ENCODE results near the gene SKP1. TPM values are rescaled to one million over a fixed set of nuclear protein-coding genes. Genes with fewer than 3 reads are reported as not detected.
A peak's percentile ranks its signal among the peaks of the same experiment; 100 is the strongest.

Gene SKP1
- total RNA-seq, 1 donor from 2014 or later: 147 TPM

DNA sequence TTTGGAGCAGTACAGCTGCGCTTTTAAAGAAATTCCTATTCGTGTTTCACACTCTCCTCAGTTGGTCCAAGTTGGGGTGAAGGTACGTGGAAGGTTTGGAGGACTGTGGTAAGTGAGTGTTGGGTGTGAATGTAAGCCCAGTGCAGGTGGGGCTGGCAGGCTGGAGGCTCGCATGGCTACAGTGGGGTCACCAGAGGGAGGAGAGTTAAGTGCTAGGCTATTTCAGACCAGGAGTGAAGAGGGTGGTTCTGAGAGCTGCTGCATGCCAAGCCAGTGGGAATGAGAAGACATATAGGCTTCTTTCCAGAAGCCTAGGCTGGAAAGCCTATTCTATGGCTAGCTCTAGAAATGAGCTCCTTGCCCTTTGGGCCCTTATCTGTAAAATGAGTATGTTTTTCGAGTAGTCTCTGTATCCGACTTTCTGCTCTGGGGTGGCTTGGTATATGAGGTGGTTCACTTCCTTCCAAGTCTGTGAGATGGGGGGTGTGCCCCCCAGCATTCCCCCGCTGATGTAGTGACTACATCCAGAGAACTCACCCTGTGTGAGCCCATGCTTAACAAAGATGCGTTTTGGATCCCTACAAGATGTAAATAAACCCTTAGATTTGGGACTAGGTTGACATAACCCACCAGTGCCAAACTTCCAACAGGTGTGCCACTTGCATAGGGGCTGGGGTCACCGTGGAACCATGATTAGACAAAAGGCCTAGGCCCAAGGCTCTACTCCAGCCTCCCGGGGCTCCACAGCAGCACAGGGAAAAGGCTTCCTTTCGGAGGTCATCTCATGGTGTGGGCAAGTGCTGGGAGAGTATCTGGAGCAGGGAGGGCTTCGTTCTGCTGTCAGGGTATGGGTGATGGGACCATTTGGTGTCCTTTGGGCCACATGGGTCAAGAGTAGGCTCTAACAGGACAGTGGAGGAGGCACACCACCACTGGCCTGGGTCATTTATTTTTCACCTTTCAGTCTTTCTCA lies 59.7 kb downstream of the SKP1 start:
- TF ChIP-seq POLR2A (IDR thresholded peaks at IDR 0.05) (no peak), POLR2AphosphoS5 (IDR thresholded peaks at IDR 0.05; ENCODE audit: insufficient read depth in 1 of 2, low read depth in 1 of 2) (no peak), CTCF (IDR thresholded peaks at IDR 0.05) (no peak)

DNA sequence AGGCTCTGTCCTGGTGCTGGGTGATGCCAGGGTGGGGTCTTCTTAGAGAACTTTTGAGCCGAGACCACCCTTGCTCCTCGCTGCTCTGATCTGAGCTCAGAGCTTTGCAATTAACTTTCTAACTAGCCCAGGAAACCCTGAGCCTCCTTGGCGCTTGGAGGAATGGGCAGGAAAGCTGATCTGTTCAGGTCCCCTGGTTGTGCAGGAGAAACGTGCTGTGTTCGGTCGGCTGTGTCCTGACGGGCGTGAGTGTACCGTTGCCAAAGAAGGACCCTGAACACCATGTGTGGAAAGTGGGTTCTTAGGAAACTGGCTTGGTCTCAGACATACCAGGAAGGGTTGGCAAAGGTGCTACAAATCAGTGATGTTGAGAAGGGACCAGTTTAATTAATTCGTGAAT lies 60.5 kb downstream of the SKP1 start:
- no peak overlapping the region for H3K27ac ChIP-seq
- DNase-seq (ENCODE audit: extremely low spot score in 2 of 2): no peak
- TF ChIP-seq CTCF (IDR thresholded peaks at IDR 0.05): no peak
- no peak for TF ChIP-seq POLR2AphosphoS5 (IDR thresholded peaks at IDR 0.05; ENCODE audit: insufficient read depth in 1 of 2, low read depth in 1 of 2)
- no peak for TF ChIP-seq POLR2A (IDR thresholded peaks at IDR 0.05)
- no peaks in the 10 kb centered on the region for H3K36me3 ChIP-seq
- peaks cover 24% of the 10 kb centered on the region for H3K4me1 ChIP-seq
- no peaks in the 10 kb centered on the region for H3K9me3 ChIP-seq
- H3K4me3 ChIP-seq: no peak overlapping the region
- no peaks in the 10 kb centered on the region for H3K27me3 ChIP-seq
- intact Hi-C loops (cut with DNase I): no loop called here

More for the DNA sequence above, 59.7 kb downstream of the SKP1 start:
- H3K27me3 ChIP-seq: no peaks in the 10 kb centered on the region
- intact Hi-C loops (cut with DNase I): no loop called here
- H3K36me3 ChIP-seq: no peaks in the 10 kb centered on the region
- no peak overlapping the region for H3K27ac ChIP-seq
- no peaks in the 10 kb centered on the region for H3K9me3 ChIP-seq
- H3K4me3 ChIP-seq: no peak overlapping the region
- peaks cover 24% of the 10 kb centered on the region for H3K4me1 ChIP-seq
- DNase-seq (ENCODE audit: extremely low spot score in 2 of 2): no peak

DNA sequence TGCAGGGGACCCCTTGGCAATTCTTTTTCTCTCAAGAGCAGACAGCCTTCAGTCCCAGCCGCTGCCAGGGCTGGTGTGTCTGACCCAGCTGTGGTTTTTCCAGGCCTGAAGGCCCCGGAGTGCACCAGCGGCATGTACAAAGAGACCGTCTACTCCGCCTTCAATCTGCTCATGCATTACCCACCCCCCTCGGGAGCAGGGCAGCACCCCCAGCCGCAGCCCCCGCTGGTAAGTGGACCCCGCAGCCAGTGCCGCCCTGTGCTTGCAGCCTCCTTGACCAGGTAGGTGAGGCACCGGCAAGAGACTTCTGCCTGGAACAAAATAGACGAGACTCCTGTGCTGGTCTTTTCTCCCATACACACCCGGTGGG lies 61.0 kb downstream of the SKP1 start:
- Histone ChIP-seq H3K27me3 (no peaks in the 10 kb centered on the region), H3K4me3 (peak overlapping the region in 1 of 2 donors; percentile 53), H3K4me1 (peaks cover 24% of the 10 kb centered on the region), H3K36me3 (no peaks in the 10 kb centered on the region), H3K27ac (no peak overlapping the region), H3K9me3 (no peaks in the 10 kb centered on the region)
- intact Hi-C loops (cut with DNase I): no loop called here
- no peak for DNase-seq (ENCODE audit: extremely low spot score in 2 of 2)
- no peak for TF ChIP-seq CTCF (IDR thresholded peaks at IDR 0.05)

- H3K4me1 ChIP-seq: peaks cover 24% of the 10 kb centered on the region
- no peaks in the 10 kb centered on the region for H3K9me3 ChIP-seq
- H3K27ac ChIP-seq: no peak overlapping the region
- no peaks in the 10 kb centered on the region for H3K27me3 ChIP-seq
- H3K4me3 ChIP-seq: peak overlapping the region; percentile 53 to 66
- intact Hi-C loops (cut with DNase I): no loop called here
- no peak for TF ChIP-seq CTCF (IDR thresholded peaks at IDR 0.05)
- no peak for TF ChIP-seq POLR2AphosphoS5 (IDR thresholded peaks at IDR 0.05; ENCODE audit: insufficient read depth in 1 of 2, low read depth in 1 of 2)
- H3K36me3 ChIP-seq: no peaks in the 10 kb centered on the region
- DNase-seq (ENCODE audit: extremely low spot score in 2 of 2): no peak
Measured at GRCh38 chr5:134114886-134115805, 61.6 kb downstream of the SKP1 start.
